HepG2 (cell line): ENCODE measurements around the gene HHATL. TPM values are rescaled to one million over a fixed set of nuclear protein-coding genes. Genes with fewer than 3 reads are reported as not detected.
A peak's percentile ranks its signal among the peaks of the same experiment; 100 is the strongest.

Source experiments
- EZH2 ChIP-seq: conservative IDR thresholded peaks from 2 replicates; pipeline ENCODE4 v1.6.1; 2012; ENCODE audit warnings: mild to moderate bottlenecking, low read depth, low read length, moderate library complexity
- FOXJ3 ChIP-seq: sonication (generic); formaldehyde crosslinking; IDR thresholded peaks from 2 replicates; pipeline ENCODE4 v1.4.0; 2020; ENCODE audit warnings: missing genetic modification reagents, mild to moderate bottlenecking, borderline replicate concordance
- GZF1 ChIP-seq: sonication (generic); formaldehyde crosslinking; IDR thresholded peaks from 2 replicates; pipeline ENCODE4 v1.5.1; 2020; ENCODE audit warnings: mild to moderate bottlenecking, missing genetic modification reagents
- HOXD1 ChIP-seq: sonication (generic); formaldehyde crosslinking; IDR thresholded peaks from 2 replicates; pipeline ENCODE4 v1.5.0; 2020; ENCODE audit warnings: missing genetic modification reagents
- KMT2B ChIP-seq: IDR thresholded peaks from 2 replicates; pipeline ENCODE4 v1.6.1; 2016; ENCODE audit warnings: missing genetic modification reagents, missing compliant biosample characterization
- PHF8 ChIP-seq: sonication (generic); formaldehyde crosslinking; IDR thresholded peaks from 2 replicates; pipeline ENCODE4 v1.5.0; 2020; ENCODE audit warnings: missing genetic modification reagents
- POGK ChIP-seq: sonication (generic); formaldehyde crosslinking; conservative IDR thresholded peaks from 2 replicates; pipeline ENCODE4 v1.8.0; 2022; ENCODE audit warnings: mild to moderate bottlenecking, moderate library complexity, missing genetic modification reagents
- SP140L ChIP-seq: sonication (generic); formaldehyde crosslinking; IDR thresholded peaks from 2 replicates; pipeline ENCODE4 v1.4.0; 2020; ENCODE audit warnings: missing genetic modification reagents, borderline replicate concordance
- SP5 ChIP-seq: IDR thresholded peaks from 2 replicates; pipeline ENCODE4 v1.6.1; 2016; ENCODE audit warnings: low read depth, borderline replicate concordance
- TOPORS ChIP-seq: sonication (generic); formaldehyde crosslinking; IDR thresholded peaks from 2 replicates; pipeline ENCODE4 v1.8.0; 2023; ENCODE audit warnings: mild to moderate bottlenecking, missing genetic modification reagents
- ZC3H13 ChIP-seq: sonication (generic); formaldehyde crosslinking; IDR thresholded peaks from 2 replicates; pipeline ENCODE4 v1.8.1; 2023; ENCODE audit warnings: mild to moderate bottlenecking, missing genetic modification reagents, moderate library complexity
- ZEB1 ChIP-seq: IDR thresholded peaks from 2 replicates; pipeline ENCODE4 v1.6.1; 2012; ENCODE audit warnings: mild to moderate bottlenecking, low read depth, inconsistent platforms; ENCODE audit not compliant: insufficient replicate concordance
- ZHX1 ChIP-seq: sonication (generic); formaldehyde crosslinking; IDR thresholded peaks from 2 replicates; pipeline ENCODE4 v1.8.1; 2022; ENCODE audit warnings: low read depth, mild to moderate bottlenecking, missing genetic modification reagents
- ZNF101 ChIP-seq: sonication (generic); formaldehyde crosslinking; IDR thresholded peaks from 2 replicates; pipeline ENCODE4 v1.4.0; 2020; ENCODE audit warnings: mild to moderate bottlenecking, low read depth, missing genetic modification reagents, borderline replicate concordance
- ZNF121 ChIP-seq: sonication (generic); formaldehyde crosslinking; IDR thresholded peaks from 2 replicates; pipeline ENCODE4 v1.5.0; 2020; ENCODE audit warnings: mild to moderate bottlenecking, missing genetic modification reagents
- ZNF232 ChIP-seq: sonication (generic); formaldehyde crosslinking; IDR thresholded peaks from 2 replicates; pipeline ENCODE4 v1.4.0; 2020; ENCODE audit warnings: missing genetic modification reagents, borderline replicate concordance
- ZNF235 ChIP-seq: sonication (generic); formaldehyde crosslinking; IDR thresholded peaks from 2 replicates; pipeline ENCODE4 v1.8.1; 2023; ENCODE audit warnings: mild to moderate bottlenecking, missing genetic modification reagents, borderline replicate concordance
- ZNF598 ChIP-seq: sonication (generic); formaldehyde crosslinking; IDR thresholded peaks from 2 replicates; pipeline ENCODE4 v1.5.1; 2020; ENCODE audit warnings: mild to moderate bottlenecking, missing genetic modification reagents, borderline replicate concordance
- ZNF772 ChIP-seq: sonication (generic); formaldehyde crosslinking; IDR thresholded peaks from 2 replicates; pipeline ENCODE4 v1.5.0; 2020; ENCODE audit warnings: mild to moderate bottlenecking, missing genetic modification reagents
- ZNF776 ChIP-seq: sonication (generic); formaldehyde crosslinking; IDR thresholded peaks from 2 replicates; pipeline ENCODE4 v1.4.0; 2020; ENCODE audit warnings: mild to moderate bottlenecking, missing genetic modification reagents
- ZNF780A ChIP-seq: sonication (generic); formaldehyde crosslinking; IDR thresholded peaks from 2 replicates; pipeline ENCODE4 v1.8.0; 2022; ENCODE audit warnings: mild to moderate bottlenecking, missing genetic modification reagents, moderate library complexity
- ZNF788 ChIP-seq: sonication (generic); formaldehyde crosslinking; IDR thresholded peaks from 2 replicates; pipeline ENCODE4 v1.5.0; 2020; ENCODE audit warnings: mild to moderate bottlenecking, missing genetic modification reagents, borderline replicate concordance
- polyA plus RNA-seq, 8 experiments: library from polyadenylated mRNA; depleted of rRNA in 3 of 8; stranded (reverse) in 7 of 8; unstranded in 1 of 8; fragments of >200 nt; fragmentation: Illumina TruSeq in 4 of 8; extraction: Trizol in 4 of 8; gene quantifications; 2 replicates each; pipeline versions ENCODE4 v1.2.1 to v1.2.3, GENCODE V29; 2011 to 2016; ENCODE audit warnings: low read depth in 4 of 8, missing spikeins in 1 of 8, mixed read lengths in 1 of 8; ENCODE audit not compliant: insufficient read depth in 1 of 8
- total RNA-seq, 5 experiments: library from RNA; depleted of rRNA; stranded (reverse); fragments of >200 nt; fragmentation: Illumina TruSeq; extraction: Trizol; gene quantifications; 2 replicates each; pipeline ENCODE4 v1.2.3, GENCODE V29; 2016; ENCODE audit warnings: low read depth in 1 of 5
- TF ChIP-seq, protein P1 (sequence below): sonication (generic); formaldehyde crosslinking; IDR thresholded peaks from 2 replicates; pipeline ENCODE4 v1.4.0; 2020; ENCODE audit warnings: missing genetic modification reagents; ENCODE audit errors: not compliant biosample characterization

HHATL gene
- total and polyA plus RNA-seq, 2 of the 13 experiments (the other 11 are each of a cell fraction or from before 2014, with no cell fraction given): 0.26 TPM; not detected in 1

GRCh38 chr3:42701371-42702065 lies 1.1 kb downstream of the HHATL start (continued):
- peak; percentile 74; the same call in 1 of the 2 replicates for TF ChIP-seq POGK
- no peak for TF ChIP-seq ZNF101 (CRISPR knock-in tag)
- TF ChIP-seq, protein P1, sequence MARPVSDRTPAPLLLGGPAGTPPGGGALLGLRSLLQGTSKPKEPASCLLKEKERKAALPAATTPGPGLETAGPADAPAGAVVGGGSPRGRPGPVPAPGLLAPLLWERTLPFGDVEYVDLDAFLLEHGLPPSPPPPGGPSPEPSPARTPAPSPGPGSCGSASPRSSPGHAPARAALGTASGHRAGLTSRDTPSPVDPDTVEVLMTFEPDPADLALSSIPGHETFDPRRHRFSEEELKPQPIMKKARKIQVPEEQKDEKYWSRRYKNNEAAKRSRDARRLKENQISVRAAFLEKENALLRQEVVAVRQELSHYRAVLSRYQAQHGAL (CRISPR knock-in tag): peak; percentile 96
- peak; percentile 89 for TF ChIP-seq HOXD1 (CRISPR knock-in tag)
- peak; percentile 65; the same call in 1 of the 2 replicates for TF ChIP-seq ZNF598
- TF ChIP-seq GZF1 (CRISPR knock-in tag): 0 out of 2 replicates have a peak, but pooled peaks have one; percentile 55
- TF ChIP-seq ZNF776: no peak
- TF ChIP-seq PHF8 (CRISPR knock-in tag): 0 out of 2 replicates have a peak, but pooled peaks have one; percentile 19
- peak; percentile 98 for TF ChIP-seq ZNF232 (CRISPR knock-in tag)
- TF ChIP-seq KMT2B (CRISPR knock-in tag): peak; percentile 65; the same call in 1 of the 2 replicates
- no peak for TF ChIP-seq ZHX1 (CRISPR knock-in tag)
- TF ChIP-seq ZNF121 (CRISPR knock-in tag): no peak
- 0 out of 2 replicates have a peak, but pooled peaks have one; percentile 22 for TF ChIP-seq ZC3H13 (CRISPR knock-in tag)
- no peak; the same call in 1 of the 2 replicates for TF ChIP-seq SP140L (CRISPR knock-in tag)
- no peak for TF ChIP-seq ZNF235
- 0 out of 2 replicates have a peak, but pooled peaks have one; percentile 18 for TF ChIP-seq SP5 (CRISPR knock-in tag)
- TF ChIP-seq EZH2: no peak
- no peak for TF ChIP-seq FOXJ3 (CRISPR knock-in tag)
- TF ChIP-seq TOPORS (CRISPR knock-in tag): peak; percentile 76; the same call in 1 of the 2 replicates
- TF ChIP-seq ZNF780A (CRISPR knock-in tag): 0 out of 2 replicates have a peak, but pooled peaks have one; percentile 60
- TF ChIP-seq ZEB1: no peak
- TF ChIP-seq ZNF772 (CRISPR knock-in tag): peak; percentile 81; the same call in 1 of the 2 replicates
- TF ChIP-seq ZNF788 (CRISPR knock-in tag): peak; percentile 65; the same call in 1 of the 2 replicates
